Stimulated activated CD4-positive, alpha-beta T cell treated with anti-CD3 and anti-CD28 coated beads, TNF-alpha, amount 100 ng/mL, for 48 hours (primary cell): Measurements from ENCODE around the gene NCEH1.
"Not testable (repeated sequence)": the region's sequence is repeated elsewhere in the genome, so short reads cannot be mapped to it uniquely, and the experiment has no call there.

Source experiments
- DNase-seq, 3 donors: peaks; one replicate each; pipeline ENCODE4 v3.0.0-alpha.2; 2020; ENCODE audit warnings: low read depth in 3 of 3

The NCEH1 gene

DNA sequence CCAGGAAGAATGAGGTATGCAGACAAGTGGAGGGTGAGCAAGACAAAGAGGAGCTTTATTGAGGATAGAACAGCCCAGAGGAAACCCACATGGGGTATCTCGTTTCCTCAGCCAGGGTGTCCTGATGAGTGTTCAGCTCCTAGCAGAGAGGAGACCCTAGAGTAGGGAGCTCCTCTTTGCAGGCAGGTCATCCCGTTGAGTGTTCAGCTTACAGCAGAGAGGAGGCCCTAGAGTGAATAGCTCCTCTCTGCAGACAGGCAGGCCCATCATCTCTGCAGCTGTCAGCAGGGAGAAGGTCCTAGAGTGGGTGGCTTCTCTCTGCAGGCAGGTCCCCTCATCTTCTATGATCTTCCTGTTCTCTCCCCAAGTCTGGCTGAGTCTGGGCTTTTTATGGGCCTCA, 97.0 kb downstream of the NCEH1 start:
- DNase-seq, result no peak

DNA sequence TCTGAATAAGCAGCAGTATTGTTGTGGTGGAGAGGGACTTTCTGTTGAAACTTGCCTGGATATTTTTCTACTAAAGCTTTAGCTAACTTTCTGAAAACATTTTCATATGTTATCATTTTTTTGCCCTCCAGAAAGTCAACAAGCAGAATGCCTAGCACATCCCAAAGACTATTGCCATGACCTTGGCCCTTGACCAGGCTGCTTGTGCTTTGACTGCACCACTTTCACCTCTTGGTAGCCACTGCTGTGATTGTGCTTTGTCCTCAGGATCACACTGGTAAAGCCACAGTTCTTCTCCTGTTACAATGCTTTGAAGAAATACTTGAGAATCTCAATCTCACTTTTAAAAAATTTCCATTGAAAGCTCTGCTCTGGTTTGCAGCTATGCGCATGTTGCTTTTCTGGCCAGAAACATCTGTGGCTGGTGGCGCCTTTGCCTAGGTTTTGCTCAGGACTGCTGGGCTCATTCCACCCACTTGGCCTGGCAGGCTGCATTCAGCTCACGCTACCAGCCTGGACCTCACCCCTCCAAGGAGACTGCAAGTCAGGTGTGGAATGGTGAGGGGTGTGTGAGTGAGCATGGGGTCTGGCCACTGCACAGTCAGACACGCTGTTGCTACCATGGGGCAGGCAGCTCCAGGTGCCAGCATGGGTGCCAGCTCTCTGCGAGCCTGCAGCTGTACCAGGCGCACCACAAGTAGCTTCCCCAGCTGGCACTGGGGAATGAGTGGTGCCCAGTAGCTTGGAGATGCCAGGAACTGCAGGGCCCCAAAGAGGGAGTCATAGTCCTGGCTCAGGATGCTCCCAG, 97.8 kb downstream of the NCEH1 start:
- DNase-seq, result no peak

DNA sequence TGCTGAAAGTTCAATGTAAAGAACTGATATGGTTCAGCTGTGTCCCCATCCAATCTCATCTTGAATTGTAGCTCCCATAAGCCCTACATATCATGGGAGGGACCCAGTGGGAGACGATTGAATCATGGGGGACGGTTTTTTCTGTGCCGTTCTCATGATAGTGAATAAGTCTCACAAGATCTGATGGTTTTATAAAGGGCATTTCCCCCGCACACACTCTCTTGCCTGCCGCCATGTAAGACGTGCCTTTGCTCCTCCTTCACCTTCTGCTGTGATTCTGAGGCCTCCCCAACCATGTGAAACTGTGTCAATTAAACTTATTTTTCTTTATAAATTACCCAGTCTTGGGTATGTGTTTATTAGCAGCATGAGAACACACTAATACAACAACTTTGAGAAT, 101.1 kb downstream of the NCEH1 start:
- DNase-seq, result no peak

DNA sequence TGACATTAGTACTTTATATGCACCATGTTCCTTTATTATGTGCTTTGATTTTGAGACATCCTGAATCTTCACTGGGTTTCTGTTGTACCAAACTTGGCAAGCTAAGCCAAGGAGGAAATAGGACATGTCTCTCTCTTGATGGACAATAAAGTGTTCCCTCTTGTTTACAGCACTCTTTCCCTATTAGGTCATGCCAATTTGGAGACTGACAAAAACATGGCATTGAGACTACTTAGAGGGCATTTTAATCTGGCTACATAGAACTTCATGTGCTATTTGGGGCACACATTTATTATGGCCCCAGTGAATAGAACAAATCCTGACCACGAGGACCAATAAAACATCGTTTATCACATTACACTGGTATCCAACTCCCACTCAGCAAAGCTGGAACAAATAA, 102.3 kb downstream of the NCEH1 start:
- DNase-seq, result no peak

DNA sequence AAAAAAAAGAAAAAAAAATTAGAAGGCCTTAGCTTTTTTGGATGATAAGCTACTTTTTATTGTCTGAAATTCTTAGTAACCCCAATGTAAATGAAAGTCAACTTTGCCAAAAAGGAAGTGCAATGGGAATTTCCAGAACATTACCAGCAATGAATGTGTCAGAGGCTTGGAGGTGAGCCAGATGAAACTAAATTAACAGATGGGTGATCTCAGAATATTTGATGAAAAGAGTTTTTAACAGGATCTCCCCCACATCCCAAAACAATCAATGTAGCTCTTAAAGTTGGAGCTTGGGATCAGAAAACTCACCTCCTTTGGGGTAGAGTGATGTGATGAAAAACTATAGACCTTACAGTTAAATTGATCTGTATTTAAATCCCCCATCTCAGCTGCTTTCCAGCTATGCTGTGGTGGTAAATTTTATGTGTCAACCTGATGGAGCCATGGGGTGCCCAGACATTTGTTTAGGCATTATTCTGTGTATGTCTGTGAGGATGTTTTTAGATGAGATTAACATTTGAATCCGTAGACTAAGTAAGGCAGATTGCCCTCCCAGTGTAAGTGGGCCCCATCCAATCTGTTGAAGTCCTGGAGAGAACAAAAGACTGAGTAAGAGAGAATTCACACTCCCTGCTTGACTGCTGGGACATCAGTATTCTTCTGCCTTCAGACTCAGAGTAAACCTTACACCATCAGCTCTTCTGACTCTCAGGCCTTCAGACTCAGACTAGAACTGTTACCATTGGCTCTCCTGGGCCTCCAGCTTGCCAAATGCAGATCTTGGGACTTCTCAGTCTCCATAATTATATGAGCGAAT, 103.4 kb downstream of the NCEH1 start:
- no peak for DNase-seq

DNA sequence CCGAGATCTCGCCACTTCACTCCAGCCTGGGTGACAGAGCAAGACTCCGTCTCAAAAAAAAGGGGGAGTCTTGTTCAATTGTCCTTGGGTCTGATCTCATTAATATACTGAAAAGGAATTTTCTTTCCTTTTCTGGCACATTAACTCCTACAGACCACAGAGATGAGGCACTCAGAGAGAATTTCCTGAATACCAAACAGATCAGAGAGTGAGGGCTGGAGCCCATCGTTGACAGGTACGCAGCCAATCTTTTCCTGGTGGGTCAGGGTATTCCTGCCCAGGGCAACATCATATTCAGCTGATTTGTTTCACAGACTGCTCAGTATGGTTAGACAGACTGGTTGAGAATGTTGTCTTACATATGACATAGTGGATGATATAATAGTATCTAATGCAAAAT, 104.8 kb downstream of the NCEH1 start:
- DNase-seq, result no peak

DNA sequence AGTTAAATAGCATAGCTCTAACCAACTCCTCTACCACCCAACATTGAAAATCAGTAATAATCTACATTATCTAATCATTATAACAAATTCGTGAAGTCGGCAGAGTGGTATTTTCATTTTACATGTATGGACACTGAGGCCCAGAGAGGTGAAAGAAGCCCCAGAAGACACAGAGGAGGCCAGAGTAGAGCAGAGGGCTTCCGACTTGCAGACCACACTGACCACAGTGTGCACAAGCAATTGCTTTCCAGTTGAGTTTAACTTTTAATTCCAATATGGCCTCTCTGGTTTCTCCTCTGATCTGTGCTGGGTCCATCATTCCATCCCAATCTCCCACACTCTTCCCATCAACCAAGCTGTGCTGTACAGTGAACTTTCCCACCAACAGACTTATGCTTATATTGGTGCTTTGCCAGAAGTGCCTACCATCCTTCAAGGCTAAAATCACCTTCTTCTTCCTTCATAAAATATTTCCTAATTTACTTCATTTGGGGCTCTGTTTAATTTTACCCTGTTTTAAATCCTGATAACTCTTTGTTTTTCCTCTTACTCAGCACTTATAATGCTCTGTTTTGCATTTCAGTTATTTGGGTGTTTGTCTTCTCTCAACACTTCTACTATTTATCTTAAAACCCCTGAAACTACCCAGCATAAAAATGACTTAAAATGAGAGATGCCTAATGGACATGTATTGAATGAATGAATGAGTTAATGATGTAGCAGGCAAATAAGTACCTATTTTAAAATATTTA, 105.8 kb downstream of the NCEH1 start:
- DNase-seq, result no peak

DNA sequence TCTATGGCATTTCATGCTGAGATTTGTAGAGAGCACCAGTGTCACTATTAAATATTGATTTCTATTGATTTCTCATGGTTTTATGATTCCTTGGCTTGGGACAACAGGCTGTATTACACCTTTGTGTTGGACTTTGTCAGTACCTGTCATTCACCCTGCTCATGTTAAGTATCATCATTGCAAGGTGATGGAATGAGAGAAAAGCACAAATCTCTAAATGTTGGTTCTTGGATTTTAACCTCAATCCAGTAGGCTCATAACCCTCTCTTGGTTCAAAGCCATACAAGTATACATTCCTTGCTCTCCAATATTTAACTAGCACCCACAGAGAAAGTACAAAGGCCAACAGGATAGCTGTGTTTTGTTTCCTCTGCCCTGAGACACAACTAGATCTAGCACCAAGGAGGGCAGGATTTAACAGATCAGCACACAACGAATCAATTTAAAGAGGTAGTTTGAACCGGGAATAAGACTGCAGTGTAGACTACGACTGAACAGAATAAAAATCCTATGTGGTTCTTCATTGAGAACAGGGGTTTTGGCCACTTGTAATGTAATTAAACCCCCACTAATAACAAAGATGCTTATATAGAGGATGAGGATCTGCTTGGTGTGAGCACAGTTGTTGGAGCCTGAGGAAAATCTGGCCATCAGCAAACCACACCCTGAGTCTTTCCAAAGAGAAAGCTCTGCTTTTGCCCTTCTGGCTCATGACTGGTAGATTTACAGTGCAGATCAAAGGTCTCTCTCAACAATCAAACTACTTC, 109.6 kb downstream of the NCEH1 start:
- no peak for DNase-seq

DNA sequence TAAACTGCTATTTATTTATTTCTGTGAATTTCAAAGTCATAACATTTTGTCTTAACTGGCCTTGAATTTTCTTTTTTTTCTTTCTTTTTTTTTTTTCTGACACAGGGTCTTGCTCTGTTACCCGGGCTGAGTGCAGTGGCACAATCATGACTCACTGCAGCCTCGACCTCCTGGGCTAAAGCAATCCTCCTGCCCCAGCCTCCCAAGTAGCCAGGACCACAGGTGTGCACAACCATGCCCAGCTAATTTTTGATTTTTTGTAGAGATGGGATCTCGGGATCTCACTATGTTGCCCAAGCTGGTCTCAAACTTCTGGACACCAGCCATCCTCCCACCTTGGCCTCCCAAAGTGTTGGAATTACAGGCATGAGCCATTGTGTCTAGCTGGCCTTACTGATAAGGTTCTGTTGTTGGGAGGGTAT, 110.2 kb downstream of the NCEH1 start:
- no peak for DNase-seq

DNA sequence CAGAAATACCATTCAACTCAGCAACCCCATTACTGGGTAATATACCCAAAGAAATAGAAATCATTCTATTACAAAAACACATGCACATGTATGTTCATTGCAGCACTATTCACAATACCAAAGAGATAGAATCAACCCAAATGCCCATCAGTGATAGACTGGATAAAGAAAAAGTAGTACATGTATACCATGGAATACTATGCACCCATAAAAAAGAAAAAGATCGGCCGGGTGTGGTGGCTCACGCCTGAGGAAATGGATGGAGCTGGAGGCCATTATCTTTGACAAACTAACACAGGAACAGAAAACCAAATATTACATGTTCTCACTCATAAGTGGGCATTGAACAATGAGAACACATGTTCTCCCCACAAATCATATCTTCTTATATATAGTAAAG, 112.0 kb downstream of the NCEH1 start:
- no peak for DNase-seq

DNA sequence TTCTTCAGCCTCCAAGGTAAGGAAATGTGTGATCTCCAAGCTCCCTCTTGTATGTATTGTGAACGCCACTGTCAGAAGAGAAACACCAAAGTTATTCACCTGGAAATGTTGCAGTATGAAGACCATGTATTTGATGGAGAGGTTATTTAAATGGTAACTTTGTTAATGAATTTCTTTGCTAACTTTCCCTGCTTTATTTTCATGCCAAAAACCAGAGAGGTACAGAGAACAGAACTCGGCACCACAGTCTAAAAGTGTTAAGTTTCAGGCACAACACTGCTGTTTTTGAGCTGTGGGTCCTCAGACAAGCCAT, 114.5 kb downstream of the NCEH1 start:
- DNase-seq, result no peak

DNA sequence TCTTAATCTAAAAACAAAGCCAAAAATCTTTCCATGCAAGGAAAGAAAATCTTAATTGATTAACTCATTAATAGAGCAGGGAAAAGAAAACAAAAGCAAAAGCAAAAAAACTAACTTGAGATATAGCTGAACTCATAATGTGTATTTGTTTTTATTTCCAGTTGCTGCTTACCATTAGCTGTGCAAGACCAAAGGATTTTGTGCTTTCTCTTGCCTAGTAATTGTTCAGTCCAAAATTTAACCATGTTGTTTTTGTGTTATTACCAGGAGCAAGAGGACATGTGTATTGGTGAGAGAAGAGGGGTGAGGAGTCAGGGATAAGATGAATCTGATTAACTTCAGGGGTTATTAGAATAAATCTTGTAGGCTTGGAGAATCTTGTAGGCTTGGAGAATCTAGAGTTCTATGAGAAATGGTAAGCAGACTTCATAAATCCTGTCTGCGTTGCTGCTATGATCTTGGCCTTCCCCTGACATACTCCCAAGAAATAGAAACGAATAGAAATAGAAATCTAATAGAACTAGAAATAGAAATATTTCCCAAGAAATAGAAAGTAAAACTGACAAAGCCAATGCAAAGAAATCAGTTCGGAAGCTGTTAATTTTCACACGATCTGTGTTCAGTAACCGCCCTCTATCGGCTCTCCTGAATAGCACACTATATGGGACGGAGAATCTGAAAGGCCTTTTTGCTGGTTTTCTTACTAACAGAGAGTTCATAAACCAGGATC, 115.0 kb downstream of the NCEH1 start:
- DNase-seq, result peak in 1 of 3 donors; percentile 29

DNA sequence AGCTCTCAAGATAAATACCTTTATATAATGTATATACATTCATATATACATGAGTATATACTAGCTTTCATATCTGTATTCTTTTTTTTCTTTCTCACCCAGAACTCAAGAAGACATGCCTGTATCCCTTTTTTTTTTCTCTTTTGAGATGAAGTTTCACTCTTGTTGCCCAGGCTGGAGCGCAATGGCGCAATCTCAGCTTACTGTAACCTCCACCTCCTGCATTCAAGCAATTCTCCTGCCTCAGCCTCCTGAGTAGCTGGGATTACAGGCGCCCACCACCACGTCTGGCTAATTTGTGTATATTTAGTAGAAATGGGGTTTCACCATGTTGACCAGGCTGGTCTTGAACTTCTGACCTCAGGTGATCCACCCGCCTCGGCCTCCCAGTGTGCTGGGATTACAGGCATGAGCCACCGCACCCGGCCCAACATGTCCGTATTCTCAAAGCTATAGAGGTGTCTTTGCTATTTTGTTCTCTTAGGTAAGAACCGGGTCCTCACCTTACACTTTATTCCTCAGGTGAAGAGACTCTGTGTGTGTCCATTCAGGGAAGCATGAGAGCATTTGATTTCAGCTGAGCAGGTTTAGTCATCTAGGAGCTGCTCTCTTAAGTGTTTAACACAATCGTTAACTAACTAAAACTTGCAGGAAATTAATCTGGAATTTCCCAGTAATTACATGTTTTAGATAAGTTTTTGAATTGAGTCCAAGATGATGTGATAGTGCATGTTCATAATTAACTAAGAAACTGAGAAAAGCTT, 115.8 kb downstream of the NCEH1 start:
- not testable (repeated sequence) for DNase-seq

DNA sequence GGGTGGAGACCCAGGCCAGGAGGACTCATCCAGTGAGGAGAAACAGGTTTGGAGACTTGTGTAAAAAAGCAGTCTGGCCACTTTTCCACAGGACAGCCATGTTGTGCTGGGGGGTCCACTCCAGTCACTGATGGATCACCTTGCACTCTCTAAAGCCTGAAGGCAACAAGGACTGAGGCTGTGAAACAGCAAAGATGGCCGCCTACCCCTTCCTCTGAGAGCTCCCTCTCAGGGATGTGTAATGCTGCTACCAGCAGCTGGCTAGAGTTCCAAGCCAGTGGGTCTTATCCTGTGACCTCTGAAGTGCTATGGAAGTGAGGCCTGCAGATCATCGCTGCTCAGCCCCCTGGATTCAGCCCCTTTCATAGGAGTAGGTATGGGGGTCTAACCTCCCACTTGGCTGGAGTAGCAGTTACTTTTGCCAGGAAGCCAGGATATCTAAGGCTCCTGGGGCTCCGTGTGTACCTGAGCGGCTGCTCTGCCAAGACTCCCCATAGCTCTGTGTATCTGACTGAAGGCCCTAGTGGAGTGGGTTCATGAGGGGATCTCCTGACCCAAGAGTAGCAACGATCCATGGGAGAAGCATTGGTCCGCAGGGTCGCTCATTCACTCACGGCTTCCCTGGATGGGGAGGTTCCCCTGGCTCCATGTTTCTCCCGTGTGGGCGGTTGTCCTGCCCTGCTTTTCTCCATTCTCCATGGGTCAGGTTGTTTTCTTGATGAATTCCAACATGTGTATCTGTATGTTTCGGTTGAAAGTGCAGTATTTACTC, 117.8 kb downstream of the NCEH1 start:
- no peak for DNase-seq

DNA sequence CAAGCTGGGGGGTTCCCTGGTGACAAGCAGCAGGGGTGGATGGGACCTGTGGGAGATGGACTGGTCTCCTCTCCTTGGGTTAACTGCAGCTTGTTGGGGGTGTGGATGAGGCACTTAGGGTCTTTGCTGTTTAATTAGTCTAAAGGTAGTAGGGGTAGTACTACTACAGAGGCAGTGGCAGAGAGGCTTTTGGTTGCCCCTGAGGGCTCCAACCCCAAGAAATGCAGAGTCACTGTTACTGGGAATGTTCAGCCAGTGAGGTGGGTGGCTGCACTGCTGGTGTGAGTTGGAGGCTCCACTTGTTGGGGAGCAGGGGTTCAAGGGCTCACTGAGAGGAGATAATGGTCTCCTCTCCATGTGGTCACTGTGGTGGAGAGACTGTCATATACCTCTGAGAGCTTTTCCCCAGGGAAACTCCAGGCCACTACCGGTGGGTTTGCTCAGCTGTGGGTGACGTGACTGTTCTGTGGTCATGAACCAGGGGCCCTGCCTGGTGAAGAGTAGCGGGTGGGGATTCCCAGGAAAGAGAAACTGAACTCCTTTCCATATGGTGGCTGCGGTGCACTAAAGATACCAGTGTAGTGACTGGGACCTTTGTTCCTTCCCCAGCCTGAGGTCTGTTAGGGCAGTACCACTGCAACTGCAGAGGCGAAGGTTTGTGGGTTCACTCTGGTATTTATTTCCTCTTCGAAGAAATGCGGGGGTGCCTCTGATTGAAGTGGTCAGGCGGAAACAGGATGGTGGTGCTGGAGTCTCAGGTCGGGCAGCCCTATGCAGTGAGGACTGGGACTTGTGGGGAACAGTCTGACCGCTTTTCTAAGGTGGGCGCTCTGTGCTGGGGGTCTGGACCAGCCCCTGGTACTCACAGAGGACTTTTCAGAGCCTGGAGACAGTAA, 118.7 kb downstream of the NCEH1 start:
- DNase-seq, result peak; percentile 70 to 87 (median 73)

DNA sequence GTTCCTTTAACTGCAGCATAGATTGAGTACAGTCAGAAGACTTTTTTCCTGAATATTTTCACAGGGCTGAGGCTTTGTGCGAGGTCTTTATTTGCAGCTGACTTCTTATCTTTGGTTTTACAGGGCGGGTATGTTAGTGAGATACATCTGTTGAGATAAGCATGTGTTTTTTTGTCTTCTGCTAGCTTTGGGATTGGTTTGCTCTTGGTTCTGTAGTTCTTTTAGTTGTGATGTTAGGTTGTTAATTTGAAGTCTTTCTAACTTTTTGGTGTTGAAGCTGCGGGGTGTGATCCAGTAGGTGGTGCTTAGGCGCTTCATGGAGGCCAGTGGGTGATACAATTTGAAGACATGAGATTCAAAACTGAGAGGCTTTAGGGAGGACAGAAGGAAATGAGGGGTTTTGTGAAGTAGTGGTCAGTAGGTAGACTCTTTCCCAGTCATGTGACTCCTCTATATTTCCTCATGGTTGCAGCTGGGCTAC, 119.7 kb downstream of the NCEH1 start:
- DNase-seq, result no peak

DNA sequence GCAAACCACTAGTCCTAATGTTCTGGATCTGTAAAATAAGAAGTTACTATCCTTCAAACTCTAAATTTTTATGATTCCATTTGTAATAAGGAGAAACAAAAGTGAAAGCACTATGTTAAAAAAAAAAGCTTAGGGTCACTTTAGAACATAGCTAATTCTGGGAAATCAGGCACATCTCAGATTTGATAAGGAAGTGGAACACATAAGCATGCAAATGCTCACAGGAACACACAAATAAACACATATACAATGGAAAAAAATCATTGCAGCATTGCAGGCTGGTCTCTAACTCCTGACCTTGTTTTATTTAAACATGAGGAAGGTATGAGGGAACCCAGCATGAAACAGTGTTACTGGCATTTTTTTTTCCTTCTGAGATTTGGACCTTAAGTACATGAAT, 124.4 kb downstream of the NCEH1 start:
- no peak for DNase-seq

DNA sequence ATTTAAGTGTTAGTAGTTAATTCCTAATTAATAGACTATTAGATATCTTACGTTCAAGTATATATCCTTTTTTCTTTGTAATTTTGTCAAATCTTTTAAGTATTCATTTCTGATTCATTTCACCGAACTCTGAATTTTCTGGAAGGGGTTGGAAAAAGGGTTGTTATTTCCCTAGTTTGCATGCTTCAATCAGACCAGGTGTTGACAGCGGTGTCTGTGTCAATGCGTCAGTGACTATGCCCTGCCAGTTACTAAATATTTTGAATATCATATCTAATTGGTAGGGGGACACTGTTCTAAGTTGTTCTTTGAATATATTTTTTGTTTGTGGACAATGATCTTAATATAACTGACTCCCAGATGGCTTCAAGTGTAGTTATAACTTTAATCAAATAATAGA, 124.9 kb downstream of the NCEH1 start:
- no peak for DNase-seq
